ENCODE data around the gene NUDT19. TPM values are rescaled to one million over a fixed set of nuclear protein-coding genes. Genes with fewer than 3 reads are reported as not detected.

Gene NUDT19
- total and polyA plus RNA-seq, 9 of the 15 experiments (the other 6 are each of a cell fraction or from before 2014, with no cell fraction given), result 9.6 to 38.6 (median 14.4) TPM

GRCh38 chr19:32735936-32736335 lies 44.3 kb downstream of the NUDT19 start:
- ChIA-PET POLR2A (interaction anchor here (0.6 kb wide), 1 partner anchor 315 kb away, joined by 3 read pairs; no protein-coding TSS in a partner anchor), CTCF (ENCODE audit: low intra/inter-chr PET ratio) (no interaction called here)
- no peaks in the 10 kb centered on the region; a peak in 2 of 5 replicates for H3K27me3 ChIP-seq (ENCODE audit: control insufficient read depth in 2 of 2, insufficient read depth in 2 of 2, low read length in 2 of 2)
- H3K9me1 ChIP-seq (ENCODE audit: control insufficient read depth, insufficient read depth, low read length), result no peaks in the 10 kb centered on the region
- no peaks in the 10 kb centered on the region for H4K20me1 ChIP-seq (replicated peaks; ENCODE audit: control insufficient read depth, insufficient read depth, low read length)
- H3K9me3 ChIP-seq (replicated peaks; ENCODE audit: control insufficient read depth, insufficient read depth, low read depth, low read length), result no peaks in the 10 kb centered on the region
- H3K4me2 ChIP-seq (ENCODE audit: insufficient read depth, low read length), result no peak overlapping the region
- intact Hi-C loops (cut with micrococcal nuclease) (no loop called here), in situ Hi-C loops (cut with MboI) (no loop called here)
- no peak overlapping the region for H2AFZ ChIP-seq (ENCODE audit: low read depth, low read length)
- no peak for ATAC-seq
- H3K27ac ChIP-seq (ENCODE audit: extremely low read depth, low read depth, low read length), result no peak overlapping the region
- H3K4me1 ChIP-seq (replicated peaks in 1 of 2; ENCODE audit: control insufficient read depth in 2 of 2, insufficient read depth in 2 of 2, low read length in 2 of 2), result no peaks in the 10 kb centered on the region; a peak in 1 of 5 replicates
- no peak for DNase-seq (ENCODE audit: extremely low read depth in 1 of 4, low spot score in 3 of 4)
- no TSS peak for BruUV-seq (replicated peaks)
- H3K9ac ChIP-seq (ENCODE audit: insufficient read depth in 1 of 2, low read depth in 2 of 2, low read length in 2 of 2), result no peak overlapping the region
- H3K4me3 ChIP-seq, result no peak overlapping the region
- no peak for TF ChIP-seq CC2D1A (IDR thresholded peaks at IDR 0.05)
- TF ChIP-seq MYNN (IDR thresholded peaks at IDR 0.05), result peak; percentile 77; the same call in 1 of the 2 replicates
- TF ChIP-seq MYNN (CRISPR knock-in tag; IDR thresholded peaks at IDR 0.05), result no peak
- H3K36me3 ChIP-seq (ENCODE audit: control insufficient read depth, insufficient read depth, low read length), result no peaks in the 10 kb centered on the region
- FAIRE-seq, result no peak
- 11% methylated on average over 4 of the region's 4 CpGs for WGBS (ENCODE audit: insufficient coverage, low coverage, missing lambda C conversion rate)
- no peaks in the 10 kb centered on the region for H3K79me2 ChIP-seq (ENCODE audit: control insufficient read depth, insufficient read depth, low read length)

DNA sequence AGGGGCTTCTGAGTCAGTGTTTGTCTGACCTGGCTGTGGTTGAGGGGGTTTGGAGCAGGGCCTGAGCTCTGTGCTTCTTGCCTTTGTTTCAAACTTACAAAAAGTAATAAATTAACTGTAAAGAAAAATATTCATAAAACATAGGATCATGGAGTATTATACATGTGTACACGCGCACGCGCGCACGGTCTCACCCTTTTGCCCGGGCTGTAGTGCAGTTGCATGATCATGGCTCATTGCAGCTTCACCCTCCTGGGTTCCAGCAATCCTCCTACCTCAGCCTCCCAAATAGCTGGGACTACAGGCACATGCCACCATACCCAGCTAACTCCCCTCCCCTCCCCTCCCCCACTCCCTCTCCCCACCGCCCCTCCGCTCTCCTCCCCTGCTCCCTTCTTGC lies 51.4 kb downstream of the NUDT19 start:
- Histone ChIP-seq H3K9me1 (ENCODE audit: control insufficient read depth, insufficient read depth, low read length) (no peaks in the 10 kb centered on the region), H4K20me1 (replicated peaks; ENCODE audit: control insufficient read depth, insufficient read depth, low read length) (no peaks in the 10 kb centered on the region), H2AFZ (ENCODE audit: low read depth, low read length) (no peak overlapping the region), H3K9me3 (replicated peaks; ENCODE audit: control insufficient read depth, insufficient read depth, low read depth, low read length) (no peaks in the 10 kb centered on the region), H3K36me3 (ENCODE audit: control insufficient read depth, insufficient read depth, low read length) (no peaks in the 10 kb centered on the region), H3K4me3 (no peak overlapping the region), H3K27me3 (ENCODE audit: control insufficient read depth in 2 of 2, insufficient read depth in 2 of 2, low read length in 2 of 2) (peaks cover 2 to 7% of the 10 kb centered on the region in 2 experiments; a peak in 3 of 5 replicates), H3K79me2 (ENCODE audit: control insufficient read depth, insufficient read depth, low read length) (no peaks in the 10 kb centered on the region), H3K4me2 (ENCODE audit: insufficient read depth, low read length) (no peak overlapping the region), H3K4me1 (replicated peaks in 1 of 2; ENCODE audit: control insufficient read depth in 2 of 2, insufficient read depth in 2 of 2, low read length in 2 of 2) (peaks cover 0 to 3% of the 10 kb centered on the region in 2 experiments; a peak in 2 of 5 replicates), H3K9ac (ENCODE audit: insufficient read depth in 1 of 2, low read depth in 2 of 2, low read length in 2 of 2) (no peak overlapping the region), H3K27ac (ENCODE audit: extremely low read depth, low read depth, low read length) (no peak overlapping the region)
- intact Hi-C loops (cut with micrococcal nuclease), result no loop called here
- BruUV-seq (replicated peaks), result no TSS peak
- ATAC-seq (no peak), DNase-seq (ENCODE audit: extremely low read depth in 1 of 4, low spot score in 3 of 4) (no peak), FAIRE-seq (no peak)
- in situ Hi-C loops (cut with MboI), result no loop called here
- 92% methylated on average over 7 of the region's 9 CpGs for WGBS (ENCODE audit: insufficient coverage, low coverage, missing lambda C conversion rate)
- ChIA-PET POLR2A (no interaction called here), CTCF (ENCODE audit: low intra/inter-chr PET ratio) (no interaction called here)
- TF ChIP-seq NR4A1 (CRISPR knock-in tag; IDR thresholded peaks at IDR 0.05), result no peak
- no peak for TF ChIP-seq NR4A1 (tag; IDR thresholded peaks at IDR 0.05)
- no peak for TF ChIP-seq MYBL2 (IDR thresholded peaks at IDR 0.05; ENCODE audit: low read depth)
- TF ChIP-seq MYBL2 (CRISPR knock-in tag; IDR thresholded peaks at IDR 0.05; ENCODE audit: borderline replicate concordance), result no peak
- TF ChIP-seq MECOM (CRISPR knock-in tag; IDR thresholded peaks at IDR 0.05), result no peak
- TF ChIP-seq ZNF124 (CRISPR knock-in tag; IDR thresholded peaks at IDR 0.05), result no peak
- TF ChIP-seq ILF3 (IDR thresholded peaks at IDR 0.05; ENCODE audit: borderline replicate concordance), result no peak
- TF ChIP-seq, protein P1, sequence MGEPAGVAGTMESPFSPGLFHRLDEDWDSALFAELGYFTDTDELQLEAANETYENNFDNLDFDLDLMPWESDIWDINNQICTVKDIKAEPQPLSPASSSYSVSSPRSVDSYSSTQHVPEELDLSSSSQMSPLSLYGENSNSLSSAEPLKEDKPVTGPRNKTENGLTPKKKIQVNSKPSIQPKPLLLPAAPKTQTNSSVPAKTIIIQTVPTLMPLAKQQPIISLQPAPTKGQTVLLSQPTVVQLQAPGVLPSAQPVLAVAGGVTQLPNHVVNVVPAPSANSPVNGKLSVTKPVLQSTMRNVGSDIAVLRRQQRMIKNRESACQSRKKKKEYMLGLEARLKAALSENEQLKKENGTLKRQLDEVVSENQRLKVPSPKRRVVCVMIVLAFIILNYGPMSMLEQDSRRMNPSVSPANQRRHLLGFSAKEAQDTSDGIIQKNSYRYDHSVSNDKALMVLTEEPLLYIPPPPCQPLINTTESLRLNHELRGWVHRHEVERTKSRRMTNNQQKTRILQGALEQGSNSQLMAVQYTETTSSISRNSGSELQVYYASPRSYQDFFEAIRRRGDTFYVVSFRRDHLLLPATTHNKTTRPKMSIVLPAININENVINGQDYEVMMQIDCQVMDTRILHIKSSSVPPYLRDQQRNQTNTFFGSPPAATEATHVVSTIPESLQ (CRISPR knock-in tag; IDR thresholded peaks at IDR 0.05), result no peak
- TF ChIP-seq KLF13 (tag; IDR thresholded peaks at IDR 0.05; ENCODE audit: borderline replicate concordance, low read depth), result no peak
- no peak for TF ChIP-seq ZBTB34 (CRISPR knock-in tag; IDR thresholded peaks at IDR 0.05)

Measured in K562 (cell line).